HL-60 (cell line): ENCODE measurements around the gene AKT1.

Experiments used
- DNase-seq, 2 experiments: peaks; one replicate each; pipeline ENCODE4 v3.0.0-alpha.2; 2010 to 2020; ENCODE audit warnings: low read depth in 1 of 2, low spot score in 1 of 2
- H3K27ac ChIP-seq: fragments of 250-450 bp; sonication (Bioruptor Pico); replicated peaks from 2 replicates; pipeline ENCODE4 v1.5.1; 2020; ENCODE audit warnings: mild to moderate bottlenecking, moderate library complexity
- H3K27me3 ChIP-seq: fragments of 250-450 bp; sonication (Bioruptor Pico); 2 replicates; pipeline ENCODE4 v1.5.1; 2021; ENCODE audit warnings: mild to moderate bottlenecking, moderate library complexity; ENCODE audit not compliant: insufficient read depth, poor library complexity, severe bottlenecking
- H3K4me3 ChIP-seq: replicated peaks from 2 replicates; pipeline ENCODE4 v1.5.1; 2011; ENCODE audit warnings: mild to moderate bottlenecking, control low read depth, low read length; ENCODE audit not compliant: insufficient read depth
- GABPA ChIP-seq: IDR thresholded peaks from 2 replicates; pipeline ENCODE4 v1.6.1; 2012; ENCODE audit warnings: low read depth
- POLR2AphosphoS5 ChIP-seq: IDR thresholded peaks from 2 replicates; pipeline ENCODE4 v1.6.1; 2012; ENCODE audit warnings: low read depth
- REST ChIP-seq: IDR thresholded peaks from 2 replicates; pipeline ENCODE4 v1.6.1; 2012; ENCODE audit warnings: low read depth; ENCODE audit not compliant: insufficient replicate concordance
- SPI1 ChIP-seq: IDR thresholded peaks from 2 replicates; pipeline ENCODE4 v1.6.1; 2012; ENCODE audit warnings: low read depth, mild to moderate bottlenecking, borderline replicate concordance
- TF ChIP-seq, protein P1 (sequence below): IDR thresholded peaks from one replicate; pipeline ENCODE4 v1.5.1; 2011; ENCODE audit warnings: low read length, control low read depth, inconsistent platforms; ENCODE audit not compliant: insufficient read depth

Gene AKT1

GRCh38 chr14:104789752-104790743 is 5.5 kb downstream of the AKT1 start:
- no peak for TF ChIP-seq SPI1
- TF ChIP-seq, protein P1, sequence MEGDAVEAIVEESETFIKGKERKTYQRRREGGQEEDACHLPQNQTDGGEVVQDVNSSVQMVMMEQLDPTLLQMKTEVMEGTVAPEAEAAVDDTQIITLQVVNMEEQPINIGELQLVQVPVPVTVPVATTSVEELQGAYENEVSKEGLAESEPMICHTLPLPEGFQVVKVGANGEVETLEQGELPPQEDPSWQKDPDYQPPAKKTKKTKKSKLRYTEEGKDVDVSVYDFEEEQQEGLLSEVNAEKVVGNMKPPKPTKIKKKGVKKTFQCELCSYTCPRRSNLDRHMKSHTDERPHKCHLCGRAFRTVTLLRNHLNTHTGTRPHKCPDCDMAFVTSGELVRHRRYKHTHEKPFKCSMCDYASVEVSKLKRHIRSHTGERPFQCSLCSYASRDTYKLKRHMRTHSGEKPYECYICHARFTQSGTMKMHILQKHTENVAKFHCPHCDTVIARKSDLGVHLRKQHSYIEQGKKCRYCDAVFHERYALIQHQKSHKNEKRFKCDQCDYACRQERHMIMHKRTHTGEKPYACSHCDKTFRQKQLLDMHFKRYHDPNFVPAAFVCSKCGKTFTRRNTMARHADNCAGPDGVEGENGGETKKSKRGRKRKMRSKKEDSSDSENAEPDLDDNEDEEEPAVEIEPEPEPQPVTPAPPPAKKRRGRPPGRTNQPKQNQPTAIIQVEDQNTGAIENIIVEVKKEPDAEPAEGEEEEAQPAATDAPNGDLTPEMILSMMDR, result no peak
- no peak for TF ChIP-seq GABPA
- Histone ChIP-seq H3K27me3 (no peaks in the 10 kb centered on the region), H3K4me3 (no peak overlapping the region), H3K27ac (no peak overlapping the region)
- no peak for DNase-seq

GRCh38 chr14:104788873-104789663 is 6.5 kb downstream of the AKT1 start:
- TF ChIP-seq REST, result no peak
- TF ChIP-seq SPI1, result no peak
- Histone ChIP-seq H3K27me3 (no peaks in the 10 kb centered on the region), H3K4me3 (no peak overlapping the region), H3K27ac (peak overlapping the region; percentile 89)
- DNase-seq, result no peak

DNA sequence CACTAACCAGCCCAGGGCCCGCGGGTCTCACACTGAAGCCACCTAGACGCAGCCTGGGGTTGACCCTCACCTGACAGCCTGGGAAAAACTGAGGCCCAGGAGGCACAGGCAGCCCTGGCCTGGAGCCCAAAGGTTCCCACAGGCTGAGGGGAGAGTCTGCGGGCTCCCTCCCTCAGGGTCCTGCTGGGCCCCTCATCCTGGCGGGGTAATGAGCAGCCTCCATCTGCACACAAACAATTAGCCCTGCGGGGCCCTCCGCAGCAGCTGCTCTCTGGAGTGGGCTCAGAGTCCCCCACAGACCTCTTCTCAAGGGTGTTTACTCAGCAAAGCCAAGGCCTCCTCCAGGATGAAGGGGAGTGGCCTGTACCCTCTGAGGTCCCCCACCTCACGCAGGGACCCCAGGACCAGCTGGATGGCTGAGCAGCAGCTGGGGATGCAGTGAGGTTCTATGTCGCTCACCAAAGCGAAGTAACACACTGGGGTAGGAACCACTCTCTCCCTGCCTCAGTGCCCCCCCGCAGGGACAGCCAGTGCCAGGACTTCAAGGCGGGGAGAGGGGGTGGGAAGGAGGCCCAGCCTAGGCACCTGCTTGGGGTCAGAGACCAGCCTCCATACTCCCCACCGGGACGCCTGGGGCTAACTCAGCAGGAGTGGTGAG is 7.3 kb downstream of the AKT1 start:
- Histone ChIP-seq H3K27ac (peak overlapping the region; percentile 89), H3K4me3 (no peak overlapping the region), H3K27me3 (no peaks in the 10 kb centered on the region)
- TF ChIP-seq POLR2AphosphoS5 (no peak), SPI1 (no peak), GABPA (no peak), REST (no peak)
- TF ChIP-seq, protein P1, result no peak
- no peak for DNase-seq
